GM19438 (cell line): ENCODE measurements around the gene SDR39U1.
A peak's percentile ranks its signal among the peaks of the same experiment; 100 is the strongest.

Experiments
- ATAC-seq: cut with Tn5 transposase; IDR thresholded peaks from one replicate; pipeline ENCODE4 v1.9.1; 2021; ENCODE audit warnings: low read depth; ENCODE audit not compliant: unreplicated experiment

Gene SDR39U1

GRCh38 chr14:24430143-24430681 lies 12.4 kb downstream of the SDR39U1 start:
- ATAC-seq = peak; percentile 55

GRCh38 chr14:24429395-24430142 lies 13.0 kb downstream of the SDR39U1 start, which contains the start of the genes CBLN3 and KHNYN:
Gene CBLN3, minus strand, starts transcription at chr14:24429668. Its CDS starts 614 bp downstream, at chr14:24429054.
Gene KHNYN, plus strand, starts transcription at chr14:24429954. Its CDS starts 777 bp downstream, at chr14:24430731.
- ATAC-seq = peak; percentile 81

GRCh38 chr14:24428628-24429394 lies 13.8 kb downstream of the SDR39U1 start:
- no peak for ATAC-seq

DNA sequence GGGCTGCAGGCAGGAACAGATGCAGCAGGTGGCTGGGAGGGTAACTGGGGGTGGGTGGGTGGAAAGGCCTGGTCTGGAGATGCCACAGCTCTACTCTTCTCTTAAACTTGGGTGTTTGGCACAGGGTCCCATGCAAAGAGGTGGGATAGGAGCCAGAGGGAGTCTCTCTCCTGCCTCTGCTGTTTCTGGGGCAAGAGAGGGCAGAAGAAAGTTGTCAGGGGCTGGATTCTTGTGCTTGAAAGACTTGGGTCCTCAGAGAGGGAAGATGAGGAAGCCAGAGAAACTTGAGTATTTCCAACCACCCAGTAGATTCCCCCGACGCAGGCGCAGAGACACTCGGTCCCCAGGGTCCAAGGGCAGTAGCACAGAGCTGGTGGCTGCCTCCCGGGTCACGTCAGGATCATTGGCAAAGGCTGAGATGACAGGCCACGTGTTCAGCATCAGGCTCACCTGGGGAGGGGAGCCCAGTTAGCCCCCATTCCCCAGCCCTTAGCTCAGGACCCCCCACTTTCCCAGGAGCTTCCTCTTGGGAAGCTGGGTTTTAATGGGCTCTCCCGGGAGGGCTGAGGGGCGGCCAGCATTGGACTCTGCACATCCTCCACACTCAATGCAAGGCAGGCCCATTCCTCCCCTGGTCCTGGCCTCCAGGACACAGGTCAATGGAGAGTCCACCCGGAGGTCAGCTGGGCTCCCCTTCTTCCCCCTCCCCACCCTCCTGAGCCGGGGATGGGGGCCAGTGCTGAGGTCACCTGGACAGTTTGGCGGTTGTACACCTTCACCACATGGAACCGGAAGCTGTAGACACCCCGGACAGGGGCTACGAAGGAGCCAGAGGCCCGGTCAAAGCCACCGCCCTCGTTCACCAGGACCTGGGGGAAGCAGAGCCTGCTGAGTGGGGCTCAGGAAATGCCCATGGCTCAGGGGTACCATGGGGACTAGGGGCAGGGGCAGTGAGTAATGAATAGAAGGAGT lies 14.8 kb downstream of the SDR39U1 start:
- ATAC-seq = no peak

- no peak for ATAC-seq
These were observed 15.6 kb downstream of the SDR39U1 start for GRCh38 chr14:24426912-24427536.

DNA sequence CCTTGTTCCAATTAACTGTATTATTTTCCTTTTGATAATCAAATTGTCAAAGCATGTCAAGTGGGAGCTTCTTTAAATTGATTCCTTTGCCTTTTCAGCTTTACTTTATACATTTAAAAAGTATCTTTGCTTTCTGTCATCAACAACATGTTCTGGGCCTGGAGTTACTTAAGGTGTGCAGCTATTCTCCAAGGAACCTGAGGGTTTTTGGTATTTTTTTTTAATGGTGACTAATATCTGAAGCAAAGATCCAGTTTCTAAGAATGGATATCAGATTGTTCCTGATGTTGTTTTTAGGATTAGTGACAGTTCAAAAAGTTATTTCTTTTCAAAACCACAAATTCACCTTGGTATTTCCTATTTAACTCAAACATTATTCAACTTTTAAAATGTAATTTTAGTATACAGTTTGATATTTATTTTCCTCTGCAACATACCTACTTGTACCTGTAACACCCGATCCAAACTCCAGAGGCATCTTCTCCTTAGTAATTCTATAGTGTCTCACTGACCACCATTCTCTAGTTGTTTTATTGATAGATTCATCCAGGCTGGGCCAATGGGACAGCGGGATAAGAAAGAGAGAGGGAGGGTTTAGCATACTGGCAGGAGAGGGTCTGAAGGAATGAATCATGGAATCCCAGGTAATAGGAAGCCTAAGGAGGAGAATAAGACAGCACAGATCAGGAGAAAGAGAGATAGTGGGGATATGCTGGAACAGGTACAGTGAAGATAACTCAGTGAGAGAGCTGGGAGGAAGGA lies 16.2 kb downstream of the SDR39U1 start:
- ATAC-seq = no peak

- no peak for ATAC-seq
These were observed 16.9 kb downstream of the SDR39U1 start for GRCh38 chr14:24425704-24426103.

DNA sequence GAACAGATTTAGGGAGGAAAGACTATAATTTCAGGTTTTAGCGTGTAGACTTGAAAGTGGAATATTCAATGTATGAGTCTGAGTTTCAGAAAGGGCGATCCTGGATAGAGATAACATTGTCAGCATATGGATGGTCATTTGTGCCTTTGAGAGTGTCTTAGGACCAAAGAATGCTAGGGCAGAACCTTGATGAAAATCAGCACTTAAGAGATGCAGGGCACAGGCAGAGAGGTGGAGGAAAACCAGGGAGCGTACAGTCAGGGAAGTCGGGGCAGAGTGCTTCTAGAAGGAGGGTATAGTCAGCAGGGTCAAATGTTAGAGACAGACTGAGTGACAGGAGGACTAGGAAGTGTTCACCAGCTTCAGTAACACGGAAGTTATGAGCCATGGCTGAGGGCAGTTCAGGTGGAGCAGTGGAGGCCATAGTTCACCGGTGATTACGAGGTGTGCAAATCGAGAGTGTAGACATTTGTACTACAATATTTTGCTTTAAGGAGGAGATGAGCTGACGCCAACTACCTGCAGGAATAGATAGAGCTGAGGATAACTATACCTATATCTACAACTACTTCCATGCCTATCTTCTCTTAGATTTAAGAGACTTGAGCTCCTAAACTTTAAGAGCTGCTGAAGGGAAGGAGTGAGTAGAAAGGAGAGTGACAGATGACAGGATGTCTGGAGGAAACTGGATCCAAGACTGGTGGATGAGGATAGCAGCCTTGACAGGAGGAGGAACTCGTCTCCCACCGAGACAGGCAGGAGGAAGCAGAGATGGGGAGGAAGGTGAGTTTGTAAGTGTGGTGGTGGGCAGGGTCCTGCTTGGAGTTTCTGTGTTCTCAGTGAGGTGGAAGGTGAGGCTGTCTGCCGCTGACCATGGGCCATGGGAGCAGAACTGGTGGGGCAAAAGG lies 19.6 kb downstream of the SDR39U1 start:
- no peak for ATAC-seq

- ATAC-seq = no peak
These were observed 20.3 kb downstream of the SDR39U1 start for GRCh38 chr14:24422261-24422660.

- ATAC-seq = no peak
These were observed 24.1 kb downstream of the SDR39U1 start for GRCh38 chr14:24418492-24418873.

DNA sequence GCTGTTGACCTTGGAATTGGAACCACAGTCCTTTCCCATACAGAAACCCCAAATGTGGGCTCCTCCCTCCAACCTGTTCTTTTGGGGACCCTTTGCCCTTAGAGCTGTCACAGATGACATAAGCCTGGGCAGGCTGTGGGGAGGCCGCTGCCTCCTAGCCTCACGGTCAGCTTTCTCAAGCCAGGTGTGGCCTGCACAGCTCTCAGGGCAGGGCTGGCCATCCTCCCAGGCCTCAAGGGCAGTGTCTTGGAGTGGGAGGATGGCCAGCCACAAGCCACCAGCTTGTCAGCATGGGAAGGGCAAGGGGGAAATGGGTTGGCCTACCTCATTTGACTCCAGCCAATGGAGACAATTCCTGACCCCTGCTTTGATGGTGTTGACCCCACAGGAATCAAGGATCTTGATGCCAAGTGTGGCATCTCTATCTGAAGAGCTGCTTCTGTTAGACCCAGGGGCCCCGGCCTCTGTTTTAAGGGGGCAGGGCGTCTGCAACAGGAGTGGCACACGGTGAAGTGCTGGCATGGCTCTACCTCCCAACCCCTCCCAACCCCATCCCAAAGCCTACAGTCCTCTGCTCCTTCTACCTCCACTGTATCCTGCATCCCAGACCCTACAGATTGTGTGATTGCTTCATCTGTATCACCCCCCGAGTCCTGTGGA lies 24.6 kb downstream of the SDR39U1 start:
- no peak for ATAC-seq

DNA sequence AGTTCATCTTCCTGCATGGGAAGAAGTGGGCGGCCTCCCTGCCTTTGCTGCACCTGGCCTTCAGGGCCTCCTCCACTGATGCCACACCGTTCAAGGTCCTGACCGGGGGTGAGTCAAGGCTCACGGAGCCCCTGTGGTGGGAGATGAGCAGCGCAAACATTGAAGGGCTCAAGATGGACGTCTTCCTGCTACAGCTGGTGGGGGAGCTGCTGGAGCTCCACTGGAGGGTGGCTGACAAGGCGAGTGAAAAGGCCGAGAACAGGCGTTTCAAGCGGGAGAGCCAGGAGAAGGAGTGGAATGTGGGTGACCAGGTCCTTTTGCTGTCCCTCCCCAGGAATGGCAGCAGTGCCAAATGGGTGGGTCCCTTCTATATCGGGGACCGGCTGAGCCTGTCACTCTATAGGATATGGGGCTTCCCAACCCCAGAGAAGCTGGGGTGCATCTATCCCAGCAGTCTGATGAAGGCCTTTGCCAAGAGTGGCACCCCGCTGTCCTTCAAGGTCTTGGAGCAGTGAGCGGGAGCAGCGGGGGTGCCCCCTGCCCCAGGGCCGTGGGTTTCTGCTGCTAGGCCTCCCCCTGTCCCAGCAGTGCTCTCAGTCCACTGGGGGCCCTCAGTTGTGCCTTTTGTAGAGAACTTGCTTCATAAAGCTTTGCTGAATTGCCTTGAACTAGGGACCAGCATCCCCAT lies 25.5 kb downstream of the SDR39U1 start:
- no peak for ATAC-seq

DNA sequence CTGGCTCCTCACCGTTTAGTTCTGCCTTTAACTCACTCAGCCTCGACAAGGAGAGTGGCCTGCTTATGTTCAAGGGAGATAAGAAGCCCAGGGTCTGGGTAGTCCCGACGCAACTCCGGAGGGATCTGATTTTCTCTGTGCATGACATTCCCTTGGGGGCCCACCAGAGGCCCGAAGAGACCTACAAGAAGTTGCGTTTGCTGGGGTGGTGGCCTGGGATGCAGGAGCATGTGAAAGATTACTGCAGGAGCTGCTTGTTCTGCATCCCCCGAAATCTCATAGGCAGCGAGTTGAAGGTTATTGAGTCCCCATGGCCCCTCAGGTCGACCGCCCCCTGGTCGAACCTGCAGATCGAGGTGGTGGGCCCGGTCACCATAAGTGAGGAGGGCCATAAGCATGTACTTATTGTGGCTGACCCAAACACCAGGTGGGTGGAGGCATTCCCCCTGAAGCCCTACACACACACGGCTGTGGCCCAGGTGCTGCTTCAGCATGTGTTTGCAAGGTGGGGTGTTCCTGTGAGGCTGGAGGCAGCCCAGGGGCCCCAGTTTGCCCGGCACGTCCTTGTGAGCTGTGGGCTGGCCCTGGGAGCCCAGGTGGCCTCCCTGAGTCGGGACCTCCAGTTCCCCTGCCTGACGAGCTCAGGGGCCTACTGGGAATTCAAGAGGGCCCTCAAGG lies 26.2 kb downstream of the SDR39U1 start:
- no peak for ATAC-seq

DNA sequence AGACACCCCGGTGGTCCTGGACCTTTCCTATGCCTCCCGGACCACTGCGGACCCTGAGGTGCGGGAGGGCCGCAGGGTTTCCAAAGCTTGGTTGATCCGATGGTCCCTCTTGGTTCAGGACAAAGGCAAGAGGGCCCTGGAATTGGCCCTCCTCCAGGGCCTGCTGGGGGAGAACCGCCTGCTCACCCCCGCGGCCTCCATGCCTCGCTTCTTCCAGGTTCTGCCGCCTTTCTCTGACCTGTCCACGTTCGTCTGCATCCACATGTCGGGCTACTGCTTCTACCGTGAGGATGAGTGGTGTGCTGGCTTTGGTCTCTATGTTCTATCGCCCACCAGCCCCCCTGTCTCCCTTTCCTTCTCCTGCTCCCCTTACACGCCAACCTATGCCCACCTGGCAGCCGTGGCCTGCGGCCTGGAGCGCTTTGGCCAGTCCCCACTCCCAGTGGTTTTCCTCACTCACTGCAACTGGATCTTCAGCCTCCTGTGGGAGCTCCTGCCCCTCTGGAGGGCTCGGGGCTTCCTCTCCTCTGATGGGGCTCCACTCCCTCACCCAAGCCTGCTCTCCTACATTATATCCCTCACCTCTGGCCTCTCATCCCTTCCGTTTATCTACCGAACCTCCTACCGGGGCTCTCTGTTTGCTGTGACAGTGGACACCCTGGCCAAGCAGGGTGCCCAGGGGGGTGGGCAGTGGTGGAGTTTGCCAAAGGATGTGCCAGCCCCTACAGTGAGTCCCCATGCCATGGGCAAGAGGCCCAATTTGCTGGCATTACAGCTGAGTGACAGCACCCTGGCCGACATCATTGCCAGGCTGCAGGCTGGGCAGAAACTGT lies 26.9 kb downstream of the SDR39U1 start:
- ATAC-seq = no peak

DNA sequence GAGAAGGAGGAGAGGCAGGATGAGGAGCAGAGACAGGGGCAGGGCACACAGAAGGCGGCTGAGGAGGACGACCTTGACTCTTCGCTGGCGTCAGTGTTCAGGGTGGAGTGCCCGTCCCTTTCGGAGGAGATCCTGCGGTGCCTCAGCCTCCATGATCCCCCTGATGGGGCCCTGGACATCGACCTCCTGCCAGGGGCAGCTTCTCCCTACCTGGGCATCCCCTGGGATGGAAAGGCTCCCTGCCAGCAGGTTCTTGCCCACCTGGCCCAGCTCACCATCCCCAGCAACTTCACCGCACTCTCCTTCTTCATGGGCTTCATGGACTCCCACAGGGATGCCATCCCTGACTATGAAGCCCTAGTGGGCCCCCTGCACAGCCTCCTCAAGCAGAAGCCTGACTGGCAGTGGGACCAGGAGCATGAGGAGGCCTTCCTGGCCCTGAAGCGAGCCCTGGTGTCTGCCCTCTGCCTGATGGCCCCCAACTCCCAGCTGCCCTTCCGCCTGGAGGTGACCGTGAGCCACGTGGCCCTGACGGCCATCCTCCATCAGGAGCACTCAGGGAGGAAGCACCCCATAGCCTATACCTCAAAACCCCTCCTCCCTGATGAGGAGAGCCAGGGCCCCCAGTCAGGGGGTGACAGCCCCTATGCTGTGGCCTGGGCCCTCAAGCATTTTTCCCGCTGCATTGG lies 27.7 kb downstream of the SDR39U1 start:
- ATAC-seq = no peak
